Sigmoid colon (tissue), 7 donors: ENCODE measurements around the gene SLC5A11. TPM values are rescaled to one million over a fixed set of nuclear protein-coding genes. Genes with fewer than 3 reads are reported as not detected.

ENCODE experiments used
- DNase-seq: peaks from one replicate; pipeline ENCODE4 v3.0.0-alpha.2; 2019
- H3K27ac ChIP-seq, 4 donors: fragments of 200-600 bp; sonication (generic); one replicate each; pipeline ENCODE4 v1.5.1; 2016 to 2019; ENCODE audit warnings: mild to moderate bottlenecking in 1 of 4
- H3K27me3 ChIP-seq, 3 donors: fragments of 200-600 bp; sonication (generic); one replicate each; pipeline ENCODE4 v1.5.1; 2019; ENCODE audit warnings: mild to moderate bottlenecking in 1 of 3
- H3K36me3 ChIP-seq, 4 donors: fragments of 200-600 bp; sonication (generic); one replicate each; pipeline ENCODE4 v1.5.1; 2016 to 2019
- H3K4me1 ChIP-seq, 4 donors: fragments of 200-600 bp; sonication (generic); one replicate each; pipeline ENCODE4 v1.5.1; 2017 to 2019
- H3K4me3 ChIP-seq, 4 donors: fragments of 200-600 bp; sonication (generic); one replicate each; pipeline ENCODE4 v1.5.1; 2017 to 2019; ENCODE audit warnings: mild to moderate bottlenecking in 2 of 4, moderate library complexity in 1 of 4
- H3K9me3 ChIP-seq, 4 donors: fragments of 200-600 bp in 3 of 4; sonication (generic) in 3 of 4; one replicate each; pipeline versions ENCODE4 v1.5.1 to v1.6.1; 2013 to 2019
- CTCF ChIP-seq, 4 experiments: fragments of 450-650 bp in 3 of 4; fragments of 200-600 bp in 1 of 4; IDR thresholded peaks; one replicate each; pipeline ENCODE4 v1.5.1; 2016 to 2019; ENCODE audit warnings: antibody characterized with exemption in 4 of 4, mild to moderate bottlenecking in 3 of 4, moderate library complexity in 2 of 4
- EP300 ChIP-seq, 4 donors: sonication (generic); formaldehyde crosslinking; IDR thresholded peaks; one replicate each; pipeline ENCODE4 v1.6.1; 2017; ENCODE audit warnings: antibody characterized with exemption in 4 of 4
- POLR2A ChIP-seq, 2 donors: fragments of 450-650 bp; IDR thresholded peaks; one replicate each; pipeline ENCODE4 v1.6.1; 2016; ENCODE audit warnings: antibody characterized with exemption in 2 of 2, mild to moderate bottlenecking in 2 of 2, moderate library complexity in 2 of 2
- POLR2AphosphoS5 ChIP-seq, 4 donors: sonication (generic); formaldehyde crosslinking; IDR thresholded peaks; one replicate each; pipeline ENCODE4 v1.6.1; 2017; ENCODE audit warnings: antibody characterized with exemption in 4 of 4
- WGBS, 2 donors: extraction: QIAGEN DNeasy Blood & Tissue Kit; methylation state at CpG; one replicate each; pipeline ENCODE4 v1.1.7; 2013; 5-methylcytosine and 5-hydroxymethylcytosine counted together
- intact Hi-C: fragments of 100-400 bp; cut with DNase I; formaldehyde crosslinking; loops from one replicate; pipeline ENCODE4 v1.15.1; 2023
- polyA plus RNA-seq, 3 donors: library from polyadenylated mRNA; stranded (reverse); fragments of 200-250 nt; gene quantifications; one replicate each; pipeline ENCODE4 v1.2.3, GENCODE V29; 2013
- total RNA-seq, 4 donors: library from RNA; depleted of rRNA; stranded (reverse); fragments of >200 nt; gene quantifications; one replicate each; pipeline ENCODE4 v1.1.0, GENCODE V29; 2016
- donor health status: healthy with polysubstance abuse.
- donor health status: Bipolar disorder and iron deficiency.
- donor health status: healthy.

The SLC5A11 gene
- total and polyA plus RNA-seq, 7 donors = 0.14 to 1.2 (median 0.19) TPM; not detected in 4

DNA sequence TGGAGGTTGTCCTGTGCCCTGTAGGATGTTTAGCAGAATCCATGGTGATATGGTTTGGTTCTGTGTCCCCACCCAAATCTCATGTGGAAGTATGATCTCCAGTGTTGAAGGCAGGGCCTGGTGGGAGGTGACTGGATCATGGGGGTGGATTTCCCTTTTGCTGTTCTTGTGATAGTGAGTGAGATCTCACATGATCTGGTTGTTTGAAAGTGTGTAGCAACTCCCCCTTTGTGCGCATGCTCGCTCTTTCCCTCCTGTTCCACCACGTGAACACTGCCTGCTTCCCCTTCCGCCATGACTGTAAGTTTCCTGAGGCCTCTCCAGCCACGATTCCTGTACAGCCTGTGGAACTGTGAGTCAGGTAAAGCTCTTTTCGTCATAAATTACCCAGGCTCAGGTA is 107.5 kb downstream of the SLC5A11 start:
- H3K36me3 ChIP-seq = peaks cover 27 to 94% (median 53%) of the 10 kb centered on the region in 4 donors

DNA sequence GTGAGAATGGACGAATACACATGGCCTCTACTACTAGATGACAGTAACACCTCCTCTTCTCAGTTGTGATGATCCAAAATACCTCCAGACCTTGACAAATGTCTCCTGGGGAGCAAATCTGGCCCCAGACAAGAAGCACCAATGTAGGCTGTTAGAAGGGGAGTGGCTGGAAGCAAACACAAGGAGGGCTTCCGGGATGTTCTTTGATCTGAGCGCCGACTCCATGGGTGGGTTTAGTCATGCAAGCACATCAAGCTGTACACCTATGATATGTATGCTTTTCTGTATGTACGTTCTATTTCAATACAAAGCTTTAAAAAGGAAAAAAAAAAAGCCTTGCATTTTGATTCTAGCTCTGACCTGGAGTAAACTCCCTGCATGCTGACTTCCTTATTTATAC is 108.0 kb downstream of the SLC5A11 start:
- no peak for DNase-seq
- H3K4me3 ChIP-seq = no peak overlapping the region
- peaks cover 0 to 5% (median 0%) of the 10 kb centered on the region in 4 donors for H3K4me1 ChIP-seq
- no peak overlapping the region for H3K27ac ChIP-seq
- no peaks in the 10 kb centered on the region for H3K27me3 ChIP-seq
- no peaks in the 10 kb centered on the region for H3K9me3 ChIP-seq
- peaks cover 27 to 94% (median 54%) of the 10 kb centered on the region in 4 donors for H3K36me3 ChIP-seq
- WGBS, 2 donors = 30 to 63% methylated on average over 5 of the region's 5 CpGs
- TF ChIP-seq CTCF (IDR thresholded peaks at IDR 0.05) (no peak), EP300 (IDR thresholded peaks at IDR 0.05) (no peak), POLR2A (IDR thresholded peaks at IDR 0.05) (no peak), POLR2AphosphoS5 (IDR thresholded peaks at IDR 0.05) (no peak)
- intact Hi-C loops = no loop called here

More for the DNA sequence above, 107.5 kb downstream of the SLC5A11 start:
- TF ChIP-seq CTCF (IDR thresholded peaks at IDR 0.05) (no peak), POLR2A (IDR thresholded peaks at IDR 0.05) (no peak), POLR2AphosphoS5 (IDR thresholded peaks at IDR 0.05) (no peak), EP300 (IDR thresholded peaks at IDR 0.05) (no peak)
- intact Hi-C loops = no loop called here
- H3K9me3 ChIP-seq = no peaks in the 10 kb centered on the region
- 65 to 84% methylated on average over 6 of the region's 6 CpGs for WGBS, 2 donors
- DNase-seq = no peak
- H3K4me1 ChIP-seq = peaks cover 0 to 5% (median 0%) of the 10 kb centered on the region in 4 donors
- no peak overlapping the region for H3K27ac ChIP-seq
- no peaks in the 10 kb centered on the region for H3K27me3 ChIP-seq
- no peak overlapping the region for H3K4me3 ChIP-seq

- Histone ChIP-seq H3K27ac (no peak overlapping the region), H3K36me3 (peaks cover 27 to 94% (median 58%) of the 10 kb centered on the region in 4 donors), H3K9me3 (no peaks in the 10 kb centered on the region), H3K4me3 (no peak overlapping the region), H3K4me1 (peaks cover 0 to 5% (median 0%) of the 10 kb centered on the region in 4 donors), H3K27me3 (no peaks in the 10 kb centered on the region)
- no peak for DNase-seq
- WGBS, 2 donors = 39 to 73% methylated on average over 4 of the region's 4 CpGs
- TF ChIP-seq CTCF (IDR thresholded peaks at IDR 0.05) (no peak), EP300 (IDR thresholded peaks at IDR 0.05) (no peak), POLR2AphosphoS5 (IDR thresholded peaks at IDR 0.05) (no peak), POLR2A (IDR thresholded peaks at IDR 0.05) (no peak)
- intact Hi-C loops = no loop called here
These were observed 108.4 kb downstream of the SLC5A11 start for GRCh38 chr16:24954137-24954536.

GRCh38 chr16:24955975-24956731 is 110.4 kb downstream of the SLC5A11 start:
- H3K4me1 ChIP-seq = no peaks in the 10 kb centered on the region
- WGBS, 2 donors = 83 to 87% methylated on average over 11 of the region's 11 CpGs
- no peak for TF ChIP-seq POLR2AphosphoS5 (IDR thresholded peaks at IDR 0.05)
- TF ChIP-seq POLR2A (IDR thresholded peaks at IDR 0.05) = no peak
- TF ChIP-seq EP300 (IDR thresholded peaks at IDR 0.05) = no peak
- TF ChIP-seq CTCF (IDR thresholded peaks at IDR 0.05) = no peak
- H3K4me3 ChIP-seq = no peak overlapping the region
- H3K27ac ChIP-seq = no peak overlapping the region
- no peak for DNase-seq
- no peaks in the 10 kb centered on the region for H3K9me3 ChIP-seq
- H3K36me3 ChIP-seq = peaks cover 15 to 100% (median 59%) of the 10 kb centered on the region in 4 donors
- H3K27me3 ChIP-seq = no peaks in the 10 kb centered on the region
- intact Hi-C loops = no loop called here
